ENCODE results near the gene GAB1. TPM values are rescaled to one million over a fixed set of nuclear protein-coding genes. Genes with fewer than 3 reads are reported as not detected.
A peak's percentile ranks its signal among the peaks of the same experiment; 100 is the strongest.

Gene GAB1
- total RNA-seq, 2 donors from 2014 or later, result 28.3 to 33.3 TPM

DNA sequence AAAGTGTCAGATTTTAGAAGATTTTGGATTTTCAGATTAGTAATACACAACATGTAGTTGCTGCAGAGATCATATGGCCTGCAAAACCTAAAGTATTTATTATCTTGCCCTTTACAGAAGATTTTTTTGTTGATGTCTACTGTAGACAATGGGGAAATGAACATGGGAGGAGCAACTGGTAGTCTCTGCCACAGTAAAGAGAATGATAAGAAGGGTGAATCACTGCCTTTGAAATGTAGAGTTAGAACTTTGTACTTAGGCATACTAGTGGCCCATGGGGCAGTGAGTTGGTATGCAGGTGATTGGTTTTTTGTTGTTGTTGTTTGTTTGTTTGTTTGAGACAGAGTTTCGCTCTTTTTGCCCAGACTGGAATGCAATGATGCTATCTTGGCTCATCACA lies 50.1 kb downstream of the GAB1 start:
- no peak overlapping the region for H3K4me3 Mint-ChIP-seq
- H3K27me3 ChIP-seq (ENCODE audit: control insufficient read depth, insufficient read depth, low read length, poor library complexity, severe bottlenecking), result no peaks in the 10 kb centered on the region
- H3K27me3 Mint-ChIP-seq (ENCODE audit: insufficient read depth), result no peaks in the 10 kb centered on the region
- peaks cover 30% of the 10 kb centered on the region for H3K4me1 Mint-ChIP-seq
- DNase-seq, result no peak
- H3K9me3 Mint-ChIP-seq, result no peaks in the 10 kb centered on the region
- H3K36me3 Mint-ChIP-seq (ENCODE audit: low read depth), result no peaks in the 10 kb centered on the region
- no peak overlapping the region for H3K27ac Mint-ChIP-seq
- peaks cover 4% of the 10 kb centered on the region for H3K4me1 ChIP-seq (ENCODE audit: control insufficient read depth, insufficient read depth, low read length)
- H3K9ac ChIP-seq (ENCODE audit: extremely low read depth, low read length, poor library complexity, severe bottlenecking), result no peak overlapping the region
- H3K36me3 ChIP-seq (ENCODE audit: control insufficient read depth, insufficient read depth, low read length), result no peaks in the 10 kb centered on the region
- no peaks in the 10 kb centered on the region for H3K9me3 ChIP-seq (ENCODE audit: control insufficient read depth, low read length)
- no peak overlapping the region for H3K27ac ChIP-seq (ENCODE audit: low read depth, low read length)
- H3K4me3 ChIP-seq (ENCODE audit: low read length), result no peak overlapping the region
- TF ChIP-seq, protein P1, sequence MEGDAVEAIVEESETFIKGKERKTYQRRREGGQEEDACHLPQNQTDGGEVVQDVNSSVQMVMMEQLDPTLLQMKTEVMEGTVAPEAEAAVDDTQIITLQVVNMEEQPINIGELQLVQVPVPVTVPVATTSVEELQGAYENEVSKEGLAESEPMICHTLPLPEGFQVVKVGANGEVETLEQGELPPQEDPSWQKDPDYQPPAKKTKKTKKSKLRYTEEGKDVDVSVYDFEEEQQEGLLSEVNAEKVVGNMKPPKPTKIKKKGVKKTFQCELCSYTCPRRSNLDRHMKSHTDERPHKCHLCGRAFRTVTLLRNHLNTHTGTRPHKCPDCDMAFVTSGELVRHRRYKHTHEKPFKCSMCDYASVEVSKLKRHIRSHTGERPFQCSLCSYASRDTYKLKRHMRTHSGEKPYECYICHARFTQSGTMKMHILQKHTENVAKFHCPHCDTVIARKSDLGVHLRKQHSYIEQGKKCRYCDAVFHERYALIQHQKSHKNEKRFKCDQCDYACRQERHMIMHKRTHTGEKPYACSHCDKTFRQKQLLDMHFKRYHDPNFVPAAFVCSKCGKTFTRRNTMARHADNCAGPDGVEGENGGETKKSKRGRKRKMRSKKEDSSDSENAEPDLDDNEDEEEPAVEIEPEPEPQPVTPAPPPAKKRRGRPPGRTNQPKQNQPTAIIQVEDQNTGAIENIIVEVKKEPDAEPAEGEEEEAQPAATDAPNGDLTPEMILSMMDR (conservative IDR thresholded peaks at IDR 0.05), result no peak
- 100% methylated on average over 1 of the region's 1 CpG; no CpG with 5 or more reads in 1 of the 2 experiments for WGBS, 2 experiments (ENCODE audit: insufficient coverage in 1 of 2, insufficient read length in 1 of 2)

DNA sequence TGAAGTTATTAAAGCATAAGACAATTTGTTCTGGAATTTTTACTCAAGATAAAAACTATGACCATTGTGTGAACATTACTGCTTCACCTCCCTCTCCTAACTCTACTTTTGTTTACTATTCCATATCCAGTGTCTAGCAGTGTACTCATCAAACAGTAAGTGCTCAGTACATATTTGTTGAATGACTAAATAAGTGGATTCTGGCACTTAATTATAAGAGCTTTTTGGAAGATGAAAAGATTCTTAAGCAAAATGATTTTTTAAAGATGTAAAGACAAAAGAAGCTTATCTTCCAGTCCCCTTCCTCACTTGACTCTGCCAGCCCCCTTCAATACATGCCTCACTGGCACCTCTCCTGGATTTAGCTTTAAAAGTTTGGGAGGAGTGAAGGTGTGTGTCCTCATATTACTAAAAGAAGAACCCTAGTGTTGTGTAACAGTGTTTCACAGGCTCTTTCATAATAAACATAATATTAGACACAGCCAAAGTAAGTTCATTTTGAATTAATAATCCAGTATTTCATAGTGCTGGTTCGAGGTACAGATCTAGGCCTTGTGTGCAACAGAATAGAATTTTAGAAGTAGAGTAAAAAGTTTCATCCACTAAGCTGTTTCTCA lies 53.0 kb downstream of the GAB1 start:
- no peaks in the 10 kb centered on the region for H3K27me3 ChIP-seq (ENCODE audit: control insufficient read depth, insufficient read depth, low read length, poor library complexity, severe bottlenecking)
- no peak for DNase-seq
- Mint-ChIP-seq H3K4me3 (no peak overlapping the region), H3K9me3 (no peaks in the 10 kb centered on the region), H3K4me1 (peaks cover 18% of the 10 kb centered on the region), H3K36me3 (ENCODE audit: low read depth) (no peaks in the 10 kb centered on the region), H3K27me3 (ENCODE audit: insufficient read depth) (no peaks in the 10 kb centered on the region), H3K27ac (peak overlapping the region; percentile 78)
- H3K4me1 ChIP-seq (ENCODE audit: control insufficient read depth, insufficient read depth, low read length), result no peaks in the 10 kb centered on the region
- no peaks in the 10 kb centered on the region for H3K9me3 ChIP-seq (ENCODE audit: control insufficient read depth, low read length)
- TF ChIP-seq, protein P1 (conservative IDR thresholded peaks at IDR 0.05), result no peak
- no peak overlapping the region for H3K27ac ChIP-seq (ENCODE audit: low read depth, low read length)
- WGBS, 2 experiments (ENCODE audit: insufficient coverage in 1 of 2, insufficient read length in 1 of 2), result 83 to 100% methylated on average over 1 of the region's 1 CpG
- no peaks in the 10 kb centered on the region for H3K36me3 ChIP-seq (ENCODE audit: control insufficient read depth, insufficient read depth, low read length)
- H3K4me3 ChIP-seq (ENCODE audit: low read length), result no peak overlapping the region
- no peak overlapping the region for H3K9ac ChIP-seq (ENCODE audit: extremely low read depth, low read length, poor library complexity, severe bottlenecking)

DNA sequence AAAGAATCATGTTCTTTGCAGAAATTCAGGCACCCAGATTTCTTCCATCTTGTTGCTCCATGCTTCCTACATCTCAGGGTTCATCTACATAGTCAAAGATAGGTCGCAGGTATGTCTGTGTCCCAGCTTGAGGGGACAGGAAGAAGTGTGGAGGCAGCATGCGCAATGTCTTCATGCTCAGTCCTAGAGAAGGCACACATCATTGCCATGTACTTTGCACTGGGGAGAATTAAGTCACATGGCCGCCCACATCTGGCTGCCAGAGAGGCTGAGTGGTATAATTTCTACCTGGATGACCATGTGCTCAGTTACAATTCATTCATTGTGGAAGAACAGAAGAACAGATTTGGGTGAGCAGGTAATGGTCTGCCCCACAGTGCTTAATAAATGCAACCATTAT lies 54.1 kb downstream of the GAB1 start:
- H3K4me1 Mint-ChIP-seq, result peaks cover 19% of the 10 kb centered on the region
- H3K36me3 Mint-ChIP-seq (ENCODE audit: low read depth), result no peaks in the 10 kb centered on the region
- H3K9me3 ChIP-seq (ENCODE audit: control insufficient read depth, low read length), result no peaks in the 10 kb centered on the region
- no peak overlapping the region for H3K4me3 Mint-ChIP-seq
- H3K27ac Mint-ChIP-seq, result no peak overlapping the region
- no peaks in the 10 kb centered on the region for H3K9me3 Mint-ChIP-seq
- H3K4me3 ChIP-seq (ENCODE audit: low read length), result no peak overlapping the region
- 86 to 87% methylated on average over 3 of the region's 3 CpGs for WGBS, 2 experiments (ENCODE audit: insufficient coverage in 1 of 2, insufficient read length in 1 of 2)
- H3K27me3 Mint-ChIP-seq (ENCODE audit: insufficient read depth), result no peaks in the 10 kb centered on the region
- TF ChIP-seq, protein P1 (conservative IDR thresholded peaks at IDR 0.05), result no peak
- no peaks in the 10 kb centered on the region for H3K27me3 ChIP-seq (ENCODE audit: control insufficient read depth, insufficient read depth, low read length, poor library complexity, severe bottlenecking)
- DNase-seq, result no peak
- H3K36me3 ChIP-seq (ENCODE audit: control insufficient read depth, insufficient read depth, low read length), result no peaks in the 10 kb centered on the region
- H3K9ac ChIP-seq (ENCODE audit: extremely low read depth, low read length, poor library complexity, severe bottlenecking), result no peak overlapping the region
- H3K4me1 ChIP-seq (ENCODE audit: control insufficient read depth, insufficient read depth, low read length), result no peaks in the 10 kb centered on the region
- no peak overlapping the region for H3K27ac ChIP-seq (ENCODE audit: low read depth, low read length)

Measured in endodermal cell (in vitro differentiated cells).